HG03097 (cell line): ENCODE measurements around the gene MPHOSPH9.

Experiments used
- ATAC-seq: cut with Tn5 transposase; IDR thresholded peaks from one replicate; pipeline ENCODE4 v1.9.1; 2021; ENCODE audit not compliant: unreplicated experiment, low FRiP score

The MPHOSPH9 gene

DNA sequence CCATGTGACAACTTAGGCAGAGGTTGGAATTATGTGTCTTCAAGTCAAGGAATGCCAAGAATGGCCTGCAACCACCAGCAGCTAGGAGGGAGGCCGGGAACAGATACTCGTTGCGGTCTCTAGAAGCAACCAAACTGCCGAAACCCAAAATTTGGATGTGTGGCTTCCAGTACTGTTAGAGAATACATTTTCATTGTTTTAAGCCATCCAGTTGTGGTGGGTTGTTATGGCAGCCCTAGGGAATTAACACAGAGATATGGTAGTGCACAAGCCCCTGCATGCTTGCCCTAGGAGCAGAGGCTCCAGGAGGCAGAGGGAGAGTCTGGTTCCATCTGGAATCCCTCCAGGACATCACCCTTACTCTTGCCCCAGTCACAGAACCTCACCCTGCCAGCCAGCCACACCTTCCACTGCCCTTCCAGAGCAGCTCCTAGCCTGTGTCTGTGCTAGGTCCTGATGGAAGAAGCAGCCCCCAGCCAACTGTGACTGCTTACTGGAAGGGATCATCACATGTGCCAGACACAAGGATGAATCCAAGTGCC, 101.6 kb downstream of the MPHOSPH9 start:
- no peak for ATAC-seq

- ATAC-seq = no peak
These were observed 103.3 kb downstream of the MPHOSPH9 start for GRCh38 chr12:123129621-123130020.

- ATAC-seq = no peak
These were observed 105.8 kb downstream of the MPHOSPH9 start for GRCh38 chr12:123127182-123127495.

DNA sequence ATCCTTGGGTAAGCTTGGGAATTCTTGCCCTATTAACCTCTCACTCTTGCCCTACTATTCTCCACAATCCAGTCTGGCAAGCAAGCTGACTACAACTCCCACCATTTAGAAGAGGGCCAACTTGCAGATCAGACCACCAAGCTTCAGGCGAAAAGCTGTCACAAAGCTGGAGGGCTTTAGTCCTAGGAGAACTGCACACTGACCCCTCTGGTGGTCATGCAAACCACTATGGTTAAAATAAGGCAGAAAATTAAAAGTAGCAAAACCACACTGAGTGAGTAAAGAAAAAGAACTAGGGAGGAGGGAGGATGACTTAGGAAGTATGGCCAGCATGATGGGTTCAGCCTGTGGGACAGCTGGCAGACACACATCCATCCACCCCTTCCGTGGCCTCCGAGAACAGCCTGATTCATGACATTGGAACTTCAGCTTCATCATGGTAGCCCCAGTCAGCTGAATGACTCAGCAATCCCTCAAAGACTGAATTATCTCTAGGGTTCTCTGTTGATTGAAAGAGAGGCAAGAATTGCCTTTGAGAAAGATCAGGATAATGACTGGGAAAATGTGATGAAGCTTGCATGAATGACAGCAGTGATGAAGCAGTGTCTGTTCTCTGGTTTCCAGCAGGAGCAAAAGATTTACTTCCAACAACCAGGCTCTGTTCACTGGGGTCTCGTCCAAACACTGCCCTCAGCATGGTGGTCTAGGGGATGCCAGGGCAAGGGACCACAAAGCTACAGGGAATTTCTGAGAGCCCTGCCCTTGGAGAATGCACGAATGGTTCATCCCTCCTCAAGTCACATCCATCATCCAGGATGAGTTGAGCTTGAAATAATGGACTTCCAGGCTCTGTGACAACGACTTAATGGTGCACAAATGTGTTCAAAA, 106.4 kb downstream of the MPHOSPH9 start:
- ATAC-seq = no peak

GRCh38 chr12:123122626-123123025, 110.3 kb downstream of the MPHOSPH9 start:
- no peak for ATAC-seq

DNA sequence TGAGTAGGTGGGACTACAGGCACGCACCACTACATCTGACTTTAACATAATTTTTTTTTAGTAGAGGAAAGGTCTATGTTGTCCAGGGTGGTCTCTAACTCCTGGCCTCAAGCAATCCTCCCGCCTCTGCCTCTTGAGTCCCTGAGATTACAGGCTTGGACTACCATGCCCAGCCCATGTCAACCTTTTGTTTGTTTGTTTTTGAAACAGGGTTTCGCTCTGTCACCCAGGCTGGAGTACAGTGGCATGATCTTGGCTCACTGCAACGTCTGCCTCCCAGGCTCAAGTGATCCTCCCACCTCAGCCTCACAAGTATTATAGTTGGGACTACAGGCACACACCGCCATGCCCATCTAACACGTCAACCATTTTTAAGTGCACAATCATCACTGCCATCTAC, 111.3 kb downstream of the MPHOSPH9 start:
- ATAC-seq = no peak

GRCh38 chr12:123120452-123121166, 112.3 kb downstream of the MPHOSPH9 start:
- no peak for ATAC-seq

DNA sequence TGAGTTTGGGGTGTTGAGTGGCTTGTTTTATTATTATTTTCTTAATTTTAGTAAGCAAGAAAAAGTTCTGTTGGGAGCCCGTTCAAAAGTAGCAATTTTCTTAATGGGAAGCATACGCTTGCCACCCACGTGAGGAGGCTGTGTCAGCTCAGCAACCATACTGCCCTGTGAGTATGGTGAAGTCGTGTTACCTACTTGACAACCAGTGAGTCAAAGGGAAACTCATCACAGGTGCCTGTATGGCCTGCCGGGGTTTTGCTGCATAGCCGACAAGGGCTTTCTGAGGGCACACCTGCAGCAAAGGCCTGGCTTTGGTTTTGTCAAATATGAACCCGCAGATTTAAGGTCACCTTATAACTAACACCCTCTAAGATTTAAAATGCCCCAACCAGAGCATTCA, 113.1 kb downstream of the MPHOSPH9 start:
- no peak for ATAC-seq

DNA sequence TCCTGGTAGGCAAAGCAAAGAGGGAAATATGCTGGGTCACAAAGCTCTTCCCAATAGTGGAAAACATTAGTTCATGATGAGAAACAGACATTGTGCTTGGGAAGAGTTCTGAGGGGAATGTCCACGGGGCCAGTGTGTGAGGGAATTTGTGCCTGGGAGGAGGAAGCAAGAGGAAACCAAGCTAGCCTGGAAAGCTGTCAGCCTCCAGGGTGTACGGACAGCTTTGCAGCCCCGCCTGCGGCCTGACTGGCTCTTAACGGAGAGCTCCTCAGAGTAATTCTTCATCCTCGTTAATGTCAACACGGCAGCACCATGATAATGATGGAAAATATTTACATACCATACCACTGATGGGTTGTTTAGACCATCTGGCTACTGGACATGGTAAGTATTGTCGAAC, 114.4 kb downstream of the MPHOSPH9 start:
- ATAC-seq = no peak

DNA sequence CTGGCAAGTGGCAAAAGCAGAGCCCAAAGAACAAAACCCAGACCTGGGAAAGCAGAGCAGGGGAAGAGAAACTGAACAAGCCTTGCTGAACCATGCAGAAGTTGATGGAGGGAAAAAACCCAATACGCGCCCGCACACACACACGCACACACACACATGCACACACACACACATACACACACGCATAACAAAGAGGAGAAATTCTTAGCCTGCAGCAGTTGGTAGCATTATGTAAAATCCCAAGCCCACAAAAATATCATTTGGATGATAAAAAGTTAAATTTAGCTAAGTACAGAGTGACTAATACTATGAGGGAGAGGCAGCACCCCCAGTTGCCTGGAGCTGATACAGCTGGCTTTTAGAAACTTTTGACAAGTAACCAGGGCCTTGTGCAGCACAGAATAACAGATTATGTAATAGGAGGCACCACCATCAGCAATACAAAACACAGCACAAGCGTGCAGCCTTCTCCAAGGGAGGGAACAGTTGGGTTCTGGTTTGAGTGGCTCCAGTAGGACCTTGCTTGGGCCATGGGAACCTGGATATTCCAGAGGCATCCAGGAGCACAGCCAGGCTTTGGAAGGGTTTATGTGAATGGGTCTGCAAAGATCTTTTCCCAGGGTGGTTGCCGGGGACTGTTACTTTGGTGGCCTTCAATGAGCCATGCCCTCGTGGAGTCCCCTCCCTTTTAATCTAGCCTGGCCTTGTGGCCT, 117.4 kb downstream of the MPHOSPH9 start:
- ATAC-seq = no peak

- no peak for ATAC-seq
These were observed 118.4 kb downstream of the MPHOSPH9 start for GRCh38 chr12:123114304-123115083.

DNA sequence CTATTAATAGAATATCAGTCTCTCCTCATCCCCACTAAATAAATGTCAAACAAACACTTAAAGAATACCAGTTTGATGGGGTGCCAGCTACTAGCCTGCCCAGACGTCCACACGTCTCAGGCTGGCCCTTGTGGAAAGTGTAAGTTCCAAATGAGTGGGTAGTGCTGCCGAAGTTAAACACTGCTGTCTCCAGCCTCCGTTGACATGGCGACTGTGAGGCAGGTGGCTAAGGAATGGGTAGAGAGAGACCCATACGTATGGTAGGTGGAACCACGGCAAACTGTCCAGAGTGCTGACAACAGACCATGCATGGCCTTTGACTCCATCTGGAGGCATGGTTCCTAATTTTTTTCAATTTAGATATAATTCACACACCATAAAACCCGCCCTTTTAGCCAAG, 119.9 kb downstream of the MPHOSPH9 start:
- ATAC-seq = no peak

- ATAC-seq = no peak
These were observed 121.3 kb downstream of the MPHOSPH9 start for GRCh38 chr12:123111498-123112165.

- no peak for ATAC-seq
These were observed 123.6 kb downstream of the MPHOSPH9 start for GRCh38 chr12:123109319-123109772.

GRCh38 chr12:123108682-123109066, 124.3 kb downstream of the MPHOSPH9 start:
- no peak for ATAC-seq

GRCh38 chr12:123107926-123108681, 124.8 kb downstream of the MPHOSPH9 start:
- no peak for ATAC-seq

DNA sequence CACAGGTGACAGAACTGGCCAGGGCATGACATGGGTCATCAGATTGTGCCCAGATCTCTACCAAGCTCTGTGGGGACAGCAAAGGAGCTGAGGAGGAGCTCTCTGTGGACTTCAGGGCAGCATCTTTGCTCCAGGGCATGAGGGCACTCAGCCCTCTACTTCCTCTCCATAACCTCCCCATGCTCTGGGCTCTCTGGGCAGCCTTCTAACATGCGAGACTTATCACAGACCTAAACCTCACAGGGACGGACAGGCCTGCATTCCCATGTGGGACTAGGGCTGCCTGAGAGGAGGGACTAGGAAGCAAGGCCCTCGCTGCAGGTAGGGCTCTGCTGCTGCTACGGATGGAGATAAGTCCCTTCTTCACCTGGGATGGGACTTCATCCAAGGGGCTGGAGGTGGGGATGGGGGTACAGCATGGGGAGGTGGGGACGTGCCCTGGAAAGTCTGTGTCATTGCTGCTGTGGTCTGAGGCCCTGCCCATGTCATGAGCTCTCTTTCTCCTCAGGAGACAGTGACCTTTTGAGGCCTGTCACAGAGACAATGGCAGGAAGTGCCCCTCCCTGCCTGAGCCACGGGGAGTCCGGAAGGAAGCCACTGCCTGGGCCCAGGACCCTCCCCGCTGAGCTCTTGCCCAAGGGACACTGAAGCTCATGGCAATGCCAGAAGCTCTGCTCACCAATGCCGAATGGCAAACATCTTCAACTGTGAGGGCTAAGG, 126.1 kb downstream of the MPHOSPH9 start:
- ATAC-seq = no peak

GRCh38 chr12:123105211-123105826, 127.6 kb downstream of the MPHOSPH9 start:
- ATAC-seq = no peak
